WERI-Rb-1 (cell line): ENCODE measurements around the gene EEIG1.

ENCODE experiments used
- DNase-seq: peaks from one replicate; pipeline ENCODE4 v3.0.0-alpha.2; 2020
- H3K27ac ChIP-seq: fragments of 250-450 bp; sonication (Bioruptor Pico); 2 replicates; pipeline ENCODE4 v1.5.1; 2020; ENCODE audit warnings: mild to moderate bottlenecking, moderate library complexity
- H3K27me3 ChIP-seq: fragments of 250-450 bp; sonication (Bioruptor Pico); 2 replicates; pipeline ENCODE4 v1.5.1; 2021; ENCODE audit warnings: mild to moderate bottlenecking, low read depth, moderate library complexity; ENCODE audit not compliant: insufficient read depth, severe bottlenecking
- H3K36me3 ChIP-seq: fragments of 250-450 bp; sonication (Bioruptor Pico); 2 replicates; pipeline ENCODE4 v1.5.1; 2020; ENCODE audit warnings: mild to moderate bottlenecking, moderate library complexity
- H3K4me3 ChIP-seq: 2 replicates; pipeline ENCODE4 v1.5.1; 2011; ENCODE audit warnings: low read depth, mild to moderate bottlenecking, control low read depth, low read length
- H3K9me3 ChIP-seq: fragments of 250-450 bp; sonication (Bioruptor Pico); 2 replicates; pipeline ENCODE4 v1.5.1; 2021; ENCODE audit warnings: mild to moderate bottlenecking, moderate library complexity; ENCODE audit not compliant: severe bottlenecking
- CTCF ChIP-seq: IDR thresholded peaks from 2 replicates; pipeline ENCODE4 v1.5.1; 2011; ENCODE audit warnings: low read depth, mild to moderate bottlenecking, control low read depth, inconsistent platforms, low read length

Gene EEIG1

DNA sequence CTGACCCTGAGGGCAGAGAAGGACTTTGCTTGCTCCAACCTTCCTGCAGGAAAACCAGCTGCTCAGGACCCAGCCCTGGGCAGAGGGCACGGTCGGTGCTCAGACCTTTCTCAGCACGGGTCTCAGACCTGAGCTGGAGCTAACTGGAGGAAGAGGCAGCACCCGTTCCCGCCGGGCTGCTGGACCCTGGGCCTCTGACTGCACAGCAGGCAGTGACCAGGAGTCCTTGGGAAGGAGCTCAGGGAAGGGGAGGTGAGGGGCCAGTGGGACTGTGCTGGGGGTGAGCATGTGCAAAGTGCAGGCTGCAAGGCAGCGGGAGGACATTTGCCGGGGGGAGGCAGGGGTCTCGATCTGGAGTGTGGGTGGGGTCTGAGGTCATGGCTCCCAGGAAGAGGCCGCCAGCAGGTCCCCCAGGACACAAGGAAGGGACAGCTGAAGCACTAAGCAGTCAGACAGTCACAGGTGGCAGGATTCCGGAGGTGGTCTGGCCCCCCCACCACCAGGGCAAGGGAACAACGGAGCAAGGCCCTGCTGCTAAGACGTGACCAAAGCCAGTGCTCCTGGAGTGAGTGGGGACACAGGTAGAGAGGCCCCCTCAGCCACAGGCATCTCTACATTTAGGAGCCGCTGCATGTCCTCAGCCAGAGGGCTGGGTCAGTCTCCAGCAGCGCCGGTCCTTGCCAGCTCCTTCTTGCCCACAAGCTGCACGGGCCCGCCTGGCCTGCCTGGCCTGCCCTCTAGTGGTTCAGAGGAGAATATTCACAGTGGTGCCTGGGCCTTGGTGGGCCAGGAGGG is 38.4 kb downstream of the EEIG1 start:
- no peaks in the 10 kb centered on the region for H3K27me3 ChIP-seq
- peaks cover 55% of the 10 kb centered on the region for H3K36me3 ChIP-seq
- peak; percentile 93 for TF ChIP-seq CTCF
- H3K27ac ChIP-seq: peak overlapping the region; percentile 8
- no peak overlapping the region for H3K4me3 ChIP-seq
- DNase-seq: peak; percentile 78
- no peaks in the 10 kb centered on the region for H3K9me3 ChIP-seq

GRCh38 chr9:127941961-127942215 is 38.9 kb downstream of the EEIG1 start:
- H3K27me3 ChIP-seq: no peaks in the 10 kb centered on the region
- no peak for DNase-seq
- H3K36me3 ChIP-seq: peaks cover 54% of the 10 kb centered on the region
- H3K27ac ChIP-seq: peak overlapping the region; percentile 8; the same call in 1 of the 2 replicates
- no peaks in the 10 kb centered on the region for H3K9me3 ChIP-seq
- no peak for TF ChIP-seq CTCF
- H3K4me3 ChIP-seq: no peak overlapping the region

DNA sequence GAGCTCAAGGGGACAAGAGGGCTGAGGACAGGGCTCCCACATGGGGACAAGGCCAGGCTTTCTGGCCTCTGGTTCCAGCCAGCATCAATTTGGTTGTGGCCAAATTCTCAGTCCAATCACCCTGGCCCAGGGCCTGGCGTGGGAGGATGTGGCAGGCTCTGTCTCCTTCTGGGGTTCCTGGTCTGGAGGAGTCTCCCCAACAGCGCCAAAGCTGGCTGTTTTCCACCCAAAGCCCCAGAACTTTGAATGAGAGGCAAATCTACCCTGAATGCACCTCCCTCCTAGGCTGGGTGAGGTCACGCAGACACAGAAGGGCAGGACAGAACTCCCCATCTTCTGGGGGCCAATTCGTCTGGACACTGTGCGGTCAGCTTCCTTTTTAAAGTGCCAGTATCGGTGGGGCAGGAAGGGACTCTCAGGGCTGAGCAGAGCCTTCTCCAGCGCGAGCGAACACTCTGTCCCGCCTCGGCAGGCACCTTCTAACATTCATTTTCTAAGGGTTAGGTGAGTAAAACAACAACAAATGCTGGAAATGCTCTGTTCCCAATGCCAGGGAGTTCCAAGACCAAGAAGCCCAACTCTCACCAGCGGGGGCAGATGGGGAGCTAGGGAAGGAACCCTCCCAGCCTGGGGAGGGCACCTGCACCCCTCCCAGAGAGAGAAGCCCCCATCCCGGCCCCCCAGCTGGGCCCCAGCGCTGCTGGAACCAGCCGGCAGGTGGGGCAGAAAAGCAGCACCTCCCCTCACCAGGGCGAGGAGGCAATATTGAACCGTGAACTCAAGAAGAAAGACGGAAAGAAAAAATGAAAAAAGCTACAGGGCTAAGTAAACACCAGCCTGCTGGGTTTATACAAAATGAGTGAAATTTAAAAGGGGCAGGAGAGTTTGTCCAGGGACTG is 39.5 kb downstream of the EEIG1 start:
- H3K36me3 ChIP-seq: peaks cover 54% of the 10 kb centered on the region
- DNase-seq: no peak
- no peaks in the 10 kb centered on the region for H3K9me3 ChIP-seq
- H3K27ac ChIP-seq: no peak overlapping the region; the same call in 1 of the 2 replicates
- no peak overlapping the region for H3K4me3 ChIP-seq
- H3K27me3 ChIP-seq: no peaks in the 10 kb centered on the region
- TF ChIP-seq CTCF: no peak

GRCh38 chr9:127940593-127940992 is 40.2 kb downstream of the EEIG1 start:
- TF ChIP-seq CTCF: no peak
- H3K27ac ChIP-seq: no peak overlapping the region
- DNase-seq: no peak
- H3K27me3 ChIP-seq: no peaks in the 10 kb centered on the region
- no peaks in the 10 kb centered on the region for H3K9me3 ChIP-seq
- no peak overlapping the region for H3K4me3 ChIP-seq
- peaks cover 56% of the 10 kb centered on the region for H3K36me3 ChIP-seq

GRCh38 chr9:127938298-127938690 is 42.5 kb downstream of the EEIG1 start:
- Histone ChIP-seq H3K36me3 (peaks cover 51% of the 10 kb centered on the region), H3K9me3 (no peaks in the 10 kb centered on the region), H3K27me3 (no peaks in the 10 kb centered on the region), H3K4me3 (no peak overlapping the region), H3K27ac (peak overlapping the region; percentile 67)
- TF ChIP-seq CTCF: no peak
- no peak for DNase-seq
